Fibroblast of the conjunctiva (primary cell): Measurements from ENCODE around the gene CNTNAP2.

ENCODE experiments used
- DNase-seq: peaks from one replicate; pipeline ENCODE4 v3.0.0-alpha.2; 2010; ENCODE audit warnings: low read depth

The CNTNAP2 gene

GRCh38 chr7:147485660-147486210 is 1369.1 kb downstream of the CNTNAP2 start:
- DNase-seq: no peak

GRCh38 chr7:147492606-147493005 is 1376.0 kb downstream of the CNTNAP2 start:
- DNase-seq: no peak

GRCh38 chr7:147496209-147496608 is 1379.6 kb downstream of the CNTNAP2 start:
- DNase-seq: no peak

GRCh38 chr7:147497246-147497645 is 1380.6 kb downstream of the CNTNAP2 start:
- DNase-seq: no peak

GRCh38 chr7:147498081-147498480 is 1381.5 kb downstream of the CNTNAP2 start:
- DNase-seq: no peak

GRCh38 chr7:147509035-147509501 is 1392.5 kb downstream of the CNTNAP2 start:
- no peak for DNase-seq

- no peak for DNase-seq
Measured at GRCh38 chr7:147509541-147510200, 1393.1 kb downstream of the CNTNAP2 start.

GRCh38 chr7:147510201-147510542 is 1393.6 kb downstream of the CNTNAP2 start:
- no peak for DNase-seq

GRCh38 chr7:147510923-147511322 is 1394.3 kb downstream of the CNTNAP2 start:
- no peak for DNase-seq

- DNase-seq: no peak
Measured at GRCh38 chr7:147513451-147513850, 1396.8 kb downstream of the CNTNAP2 start.

GRCh38 chr7:147516391-147516790 is 1399.8 kb downstream of the CNTNAP2 start:
- no peak for DNase-seq

- DNase-seq: no peak
Measured at GRCh38 chr7:147519062-147519461, 1402.5 kb downstream of the CNTNAP2 start.

- DNase-seq: no peak
Measured at GRCh38 chr7:147523056-147523455, 1406.5 kb downstream of the CNTNAP2 start.

- no peak for DNase-seq
Measured at GRCh38 chr7:147524726-147525250, 1408.2 kb downstream of the CNTNAP2 start.

- DNase-seq: no peak
Measured at GRCh38 chr7:147525325-147525724, 1408.7 kb downstream of the CNTNAP2 start.

GRCh38 chr7:147535701-147536111 is 1419.1 kb downstream of the CNTNAP2 start:
- peak; percentile 5 for DNase-seq

- no peak for DNase-seq
Measured at GRCh38 chr7:147539685-147540084, 1423.1 kb downstream of the CNTNAP2 start.

GRCh38 chr7:147540743-147541142 is 1424.1 kb downstream of the CNTNAP2 start:
- no peak for DNase-seq

GRCh38 chr7:147541261-147541660 is 1424.7 kb downstream of the CNTNAP2 start:
- no peak for DNase-seq

- DNase-seq: no peak
Measured at GRCh38 chr7:147547252-147547897, 1430.8 kb downstream of the CNTNAP2 start.

GRCh38 chr7:147556317-147556716 is 1439.7 kb downstream of the CNTNAP2 start:
- no peak for DNase-seq

GRCh38 chr7:147563669-147564068 is 1447.1 kb downstream of the CNTNAP2 start:
- no peak for DNase-seq

- no peak for DNase-seq
Measured at GRCh38 chr7:147564786-147565476, 1448.3 kb downstream of the CNTNAP2 start.
